Measurements from ENCODE around the gene GUK1.

Gene GUK1, protein sequence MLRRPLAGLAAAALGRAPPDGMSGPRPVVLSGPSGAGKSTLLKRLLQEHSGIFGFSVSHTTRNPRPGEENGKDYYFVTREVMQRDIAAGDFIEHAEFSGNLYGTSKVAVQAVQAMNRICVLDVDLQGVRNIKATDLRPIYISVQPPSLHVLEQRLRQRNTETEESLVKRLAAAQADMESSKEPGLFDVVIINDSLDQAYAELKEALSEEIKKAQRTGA

DNA sequence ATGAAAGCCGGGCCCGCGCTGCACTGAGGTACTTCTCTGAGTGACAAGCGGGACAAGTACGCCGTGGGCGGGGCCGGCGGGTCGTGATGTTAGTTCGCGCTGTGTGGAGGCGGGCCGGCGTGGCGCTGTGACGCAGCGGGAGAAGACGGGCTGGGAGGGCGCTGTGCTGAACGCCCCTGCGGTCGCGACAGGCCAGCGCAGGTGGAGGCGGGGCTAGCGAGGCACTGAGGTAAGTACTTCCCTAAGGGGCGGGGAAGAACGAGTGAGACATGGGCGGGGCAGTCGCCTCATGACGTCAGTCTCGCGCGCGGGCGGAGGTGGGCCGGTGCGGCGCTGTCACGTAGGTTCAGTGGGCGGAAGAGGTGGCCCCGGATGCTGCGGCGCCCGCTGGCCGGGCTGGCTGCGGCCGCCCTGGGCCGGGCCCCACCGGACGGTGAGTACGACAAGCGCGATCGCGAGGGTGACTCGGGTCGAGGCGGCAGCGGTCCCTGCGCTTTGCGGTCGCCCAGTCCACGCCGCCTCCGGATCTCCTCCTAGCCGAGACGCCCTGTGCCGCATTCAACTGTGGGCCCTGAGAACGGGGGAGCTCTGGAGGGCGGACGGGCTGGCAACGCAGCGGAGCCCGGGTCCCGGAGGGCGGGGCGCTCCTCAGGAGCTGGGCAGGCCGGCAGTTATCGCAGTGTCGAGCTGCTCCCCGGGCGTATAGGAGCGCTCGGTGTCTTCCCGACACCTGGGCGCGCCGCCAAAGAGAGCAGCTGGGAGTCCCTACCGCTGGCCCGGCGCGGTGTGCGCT, at the start of gene GUK1:
Gene GUK1, plus strand, starts transcription at position 349 of the 793 bp plus-strand sequence. Its CDS starts 24 bp downstream, at position 373.
- peak; percentile 100 for DNase-seq

DNA sequence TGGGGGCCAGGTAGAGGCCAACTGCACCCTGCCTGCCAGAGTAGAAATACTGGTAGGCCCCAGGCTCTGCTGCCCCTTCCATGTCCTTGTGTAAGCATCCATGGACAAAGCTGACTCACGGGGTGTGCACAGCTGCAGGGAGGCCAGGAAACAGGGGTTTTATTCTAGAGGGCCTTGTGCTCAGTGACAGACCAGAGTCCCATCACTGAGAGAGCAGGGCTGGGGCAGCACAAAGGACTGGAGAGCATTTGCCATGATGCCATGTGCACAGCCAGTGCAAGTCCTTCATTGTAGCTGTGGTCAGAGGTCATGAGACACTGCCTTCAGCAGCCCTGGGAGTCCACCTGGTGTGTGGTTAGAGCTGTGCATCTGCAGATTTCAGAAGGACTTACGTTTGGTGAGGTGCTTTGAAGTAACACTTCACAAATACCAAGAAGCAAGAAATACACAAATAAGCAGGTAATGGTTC, 49.4 kb upstream of the GUK1 start:
- DNase-seq = no peak

DNA sequence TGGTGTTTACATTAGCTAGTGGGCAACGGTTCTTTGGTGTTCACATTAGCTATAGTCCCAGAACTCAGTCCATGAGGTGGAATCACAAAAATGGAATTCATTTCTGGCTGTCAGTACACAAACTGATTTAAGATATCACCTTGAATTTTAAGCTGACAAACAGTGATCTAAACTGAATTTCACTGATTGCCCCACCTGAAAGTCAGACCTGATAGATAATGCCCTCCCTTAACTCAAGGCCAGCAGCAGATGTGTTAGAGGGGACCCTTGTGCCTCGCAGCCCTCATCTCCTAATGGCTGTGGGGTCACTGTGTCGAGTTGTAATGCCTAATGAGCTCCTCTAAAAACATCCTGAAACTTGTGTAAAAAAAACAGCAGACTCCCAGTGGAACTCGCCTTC, 49.0 kb upstream of the GUK1 start:
- DNase-seq = no peak

DNA sequence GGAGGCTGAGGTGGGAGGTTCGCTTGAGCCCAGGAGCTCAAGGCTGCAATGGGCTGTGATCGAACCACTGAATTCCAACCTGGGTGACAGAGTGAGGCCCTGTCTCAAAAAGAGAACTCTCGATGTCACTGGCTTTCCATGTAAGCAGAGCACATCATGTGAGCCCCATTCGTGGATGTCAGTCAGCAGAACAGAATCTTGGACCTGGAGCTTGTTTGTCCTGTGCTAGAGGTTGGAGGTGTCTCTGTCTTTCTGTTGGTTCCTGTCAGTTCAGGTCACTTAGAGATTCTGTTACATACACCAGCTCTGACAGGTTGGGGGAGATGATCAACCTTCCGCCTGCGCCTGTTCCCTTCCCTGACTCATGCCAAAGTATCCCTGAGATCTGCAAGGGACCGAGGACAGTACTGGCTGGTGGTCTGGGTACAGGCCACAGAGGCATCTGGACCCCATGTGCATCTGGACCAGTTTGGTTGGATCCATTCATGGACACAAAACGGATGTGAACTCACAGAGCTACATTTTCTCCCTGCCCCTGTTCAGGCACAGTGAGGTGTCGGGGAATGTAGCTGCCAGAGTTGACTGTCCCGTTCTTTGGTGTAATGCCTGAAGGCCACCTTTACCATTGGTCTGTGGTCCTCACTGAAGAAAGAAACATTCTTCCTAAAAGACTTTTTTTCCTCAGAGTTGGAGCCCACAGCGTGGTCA, 47.6 kb upstream of the GUK1 start:
- DNase-seq = no peak

DNA sequence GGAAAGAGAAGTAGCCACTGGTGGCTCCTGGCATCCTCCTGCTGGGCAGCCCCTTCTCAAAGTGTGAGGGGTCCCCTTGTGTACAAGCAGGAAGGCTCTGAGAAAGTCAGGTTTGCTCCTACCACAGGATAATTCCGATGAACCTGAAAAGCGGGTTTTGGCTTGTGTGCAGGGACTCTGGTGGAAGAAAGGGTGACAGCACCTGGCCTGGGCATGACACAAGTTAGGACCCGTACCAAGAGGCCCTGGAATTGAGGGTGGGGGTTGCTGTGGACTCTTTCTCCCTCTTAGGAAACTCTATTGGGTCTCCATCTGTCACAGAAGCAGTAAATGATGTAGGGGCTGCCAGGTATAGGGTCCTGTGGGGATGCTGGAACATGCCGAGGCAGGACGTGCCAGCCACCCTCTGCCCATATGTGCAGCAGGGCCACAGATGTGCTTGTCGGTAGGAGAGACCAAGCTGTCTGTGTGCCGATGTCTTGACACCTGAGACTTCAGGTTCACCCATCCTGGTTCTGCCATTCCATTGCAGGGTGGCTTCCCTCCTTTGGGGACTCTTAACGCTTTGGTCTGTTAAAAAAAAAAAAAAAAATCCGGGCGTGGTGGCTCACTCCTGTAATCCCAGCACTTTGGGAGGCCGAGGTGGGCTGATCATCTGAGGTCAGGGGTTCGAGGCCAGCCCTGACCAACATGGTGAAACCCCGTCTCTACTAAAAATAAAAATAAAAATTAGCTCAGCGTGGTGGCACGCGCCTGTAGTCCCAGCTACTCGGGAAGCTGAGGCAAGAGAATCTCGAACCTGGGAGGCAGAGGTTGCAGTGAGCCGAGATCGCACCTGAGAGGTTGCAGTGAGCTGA, 46.8 kb upstream of the GUK1 start:
- DNase-seq = no peak

DNA sequence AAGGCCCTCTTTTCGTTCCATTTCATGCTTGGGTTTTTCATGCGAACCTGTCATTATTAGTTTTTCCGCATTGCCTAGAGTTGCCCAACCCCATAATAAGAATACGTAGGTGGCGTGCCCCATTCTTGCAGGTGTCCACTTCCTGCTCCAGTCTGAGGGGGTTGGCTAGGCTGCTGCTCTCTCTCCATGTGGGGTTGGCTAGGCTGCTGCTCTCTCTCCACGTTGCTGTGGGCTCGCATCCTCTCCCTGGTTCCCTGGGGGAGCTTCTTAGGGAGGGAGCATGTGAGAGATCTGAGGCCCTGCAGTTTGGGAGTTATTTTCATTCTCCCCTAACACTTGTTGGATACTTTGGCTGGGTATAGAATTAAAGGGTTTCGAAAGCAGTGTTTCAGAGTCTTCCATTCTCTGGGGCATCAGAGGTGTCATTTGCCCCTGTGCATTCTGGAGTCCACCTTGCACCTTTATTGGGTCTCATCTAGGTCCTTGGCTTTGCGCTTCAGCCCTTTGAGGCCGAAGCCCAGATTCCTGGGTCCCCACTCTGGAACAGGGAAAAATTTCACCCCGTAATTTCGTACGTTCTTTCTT, 45.6 kb upstream of the GUK1 start:
- no peak for DNase-seq

DNA sequence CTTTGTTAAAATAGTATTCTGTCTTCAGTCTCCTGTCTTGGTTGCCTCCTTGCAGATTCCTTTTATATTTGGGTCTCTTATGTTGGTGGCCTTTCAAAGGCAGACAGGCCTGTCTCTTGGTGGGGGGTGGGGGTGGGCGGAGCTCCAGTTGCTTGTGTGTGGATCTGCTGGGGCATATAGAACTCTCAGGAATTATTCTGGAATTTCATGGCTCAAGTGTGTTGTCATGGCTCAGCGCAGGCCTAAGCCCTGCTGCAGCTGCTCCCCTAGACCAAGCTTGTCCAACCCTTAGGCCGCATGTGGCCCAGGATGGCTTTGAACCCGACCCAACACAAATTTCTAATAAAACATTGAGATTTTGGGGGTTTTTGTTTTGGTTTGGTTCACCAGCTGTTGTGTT, 44.9 kb upstream of the GUK1 start:
- DNase-seq = no peak

DNA sequence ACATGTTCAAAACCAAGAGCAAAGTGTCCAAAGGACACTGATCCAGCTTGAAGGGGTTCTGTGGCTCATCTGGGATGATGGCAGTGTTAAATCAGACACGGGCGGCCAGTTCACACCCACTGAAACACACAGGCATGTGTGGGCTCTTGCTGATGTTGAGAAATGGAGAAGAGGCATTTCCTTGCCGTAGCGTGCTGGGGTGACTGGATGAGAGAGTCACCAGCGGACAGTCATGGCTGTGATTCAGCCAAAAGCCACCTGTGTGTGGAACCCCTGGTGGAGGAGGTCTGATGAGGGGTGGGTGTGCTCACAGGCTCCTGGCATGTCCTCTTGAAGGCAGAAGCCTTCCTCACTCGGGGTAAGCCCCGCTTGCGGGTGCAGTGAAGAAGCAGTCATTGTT, 44.1 kb upstream of the GUK1 start:
- no peak for DNase-seq

DNA sequence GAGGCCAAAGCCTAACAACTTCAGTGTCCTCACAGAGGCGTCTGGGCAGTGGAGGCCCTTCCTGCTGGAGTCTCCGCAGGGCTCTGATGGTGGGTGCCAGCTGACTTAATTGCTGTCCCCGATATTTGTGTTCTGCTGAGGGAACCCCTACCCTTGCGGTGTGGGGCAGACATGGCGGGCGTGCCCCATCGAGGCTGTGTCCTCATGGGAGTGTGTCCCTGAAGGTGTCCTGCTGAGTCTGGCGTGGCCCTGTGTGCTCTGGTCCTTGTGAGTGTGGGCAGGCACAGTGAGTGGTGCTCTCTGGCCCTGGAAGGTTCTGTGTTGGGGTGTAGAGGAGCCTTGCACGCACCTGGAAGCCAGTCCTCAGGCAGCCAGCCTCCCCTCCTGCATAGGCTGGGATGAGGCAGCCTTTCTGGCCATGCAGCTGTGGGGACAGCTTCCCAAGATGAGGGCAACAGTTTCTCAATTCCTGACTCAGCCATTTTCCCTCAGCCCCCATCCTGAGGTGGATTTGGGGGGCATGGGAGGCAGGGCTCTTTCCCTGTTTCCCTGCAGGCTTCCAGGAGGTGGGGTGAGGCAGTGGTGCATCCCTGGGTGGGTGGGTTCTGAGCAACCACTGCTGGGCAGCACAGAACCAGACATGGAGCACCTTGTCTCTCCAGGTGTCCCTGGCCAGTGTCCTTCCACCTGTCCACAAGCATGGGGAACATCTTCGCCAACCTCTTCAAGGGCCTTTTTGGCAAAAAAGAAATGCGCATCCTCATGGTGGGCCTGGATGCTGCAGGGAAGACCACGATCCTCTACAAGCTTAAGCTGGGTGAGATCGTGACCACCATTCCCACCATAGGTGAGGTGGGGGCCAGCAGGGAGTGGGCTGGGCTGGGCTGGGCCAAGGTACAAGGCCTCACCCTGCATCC, 43.4 kb upstream of the GUK1 start:
- DNase-seq = no peak

DNA sequence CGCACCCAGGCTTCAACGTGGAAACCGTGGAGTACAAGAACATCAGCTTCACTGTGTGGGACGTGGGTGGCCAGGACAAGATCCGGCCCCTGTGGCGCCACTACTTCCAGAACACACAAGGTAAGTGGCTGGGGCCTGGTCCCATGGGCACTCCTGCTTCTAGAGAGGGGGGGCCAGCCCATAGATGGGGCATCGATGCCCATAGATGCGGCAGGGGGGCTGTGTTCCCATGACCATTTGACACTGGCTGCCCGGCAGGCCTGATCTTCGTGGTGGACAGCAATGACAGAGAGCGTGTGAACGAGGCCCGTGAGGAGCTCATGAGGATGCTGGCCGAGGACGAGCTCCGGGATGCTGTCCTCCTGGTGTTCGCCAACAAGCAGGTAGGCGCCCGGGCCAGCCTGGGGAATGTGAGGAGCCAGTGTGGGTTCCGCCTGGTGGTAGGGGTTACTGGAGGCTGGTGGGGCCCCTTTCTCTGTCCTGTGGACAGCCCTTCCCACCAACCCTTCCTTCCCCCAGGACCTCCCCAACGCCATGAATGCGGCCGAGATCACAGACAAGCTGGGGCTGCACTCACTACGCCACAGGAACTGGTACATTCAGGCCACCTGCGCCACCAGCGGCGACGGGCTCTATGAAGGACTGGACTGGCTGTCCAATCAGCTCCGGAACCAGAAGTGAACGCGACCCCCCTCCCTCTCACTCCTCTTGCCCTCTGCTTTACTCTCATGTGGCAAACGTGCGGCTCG, 42.6 kb upstream of the GUK1 start:
- no peak for DNase-seq

DNA sequence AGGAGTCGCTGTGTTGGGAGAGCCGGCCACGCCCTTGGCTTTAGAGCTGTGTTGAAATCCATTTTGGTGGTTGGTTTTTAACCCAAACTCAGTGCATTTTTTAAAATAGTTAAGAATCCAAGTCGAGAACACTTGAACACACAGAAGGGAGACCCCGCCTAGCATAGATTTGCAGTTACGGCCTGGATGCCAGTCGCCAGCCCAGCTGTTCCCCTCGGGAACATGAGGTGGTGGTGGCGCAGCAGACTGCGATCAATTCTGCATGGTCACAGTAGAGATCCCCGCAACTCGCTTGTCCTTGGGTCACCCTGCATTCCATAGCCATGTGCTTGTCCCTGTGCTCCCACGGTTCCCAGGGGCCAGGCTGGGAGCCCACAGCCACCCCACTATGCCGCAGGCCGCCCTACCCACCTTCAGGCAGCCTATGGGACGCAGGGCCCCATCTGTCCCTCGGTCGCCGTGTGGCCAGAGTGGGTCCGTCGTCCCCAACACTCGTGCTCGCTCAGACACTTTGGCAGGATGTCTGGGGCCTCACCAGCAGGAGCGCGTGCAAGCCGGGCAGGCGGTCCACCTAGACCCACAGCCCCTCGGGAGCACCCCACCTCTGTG, 41.7 kb upstream of the GUK1 start:
- DNase-seq = no peak

DNA sequence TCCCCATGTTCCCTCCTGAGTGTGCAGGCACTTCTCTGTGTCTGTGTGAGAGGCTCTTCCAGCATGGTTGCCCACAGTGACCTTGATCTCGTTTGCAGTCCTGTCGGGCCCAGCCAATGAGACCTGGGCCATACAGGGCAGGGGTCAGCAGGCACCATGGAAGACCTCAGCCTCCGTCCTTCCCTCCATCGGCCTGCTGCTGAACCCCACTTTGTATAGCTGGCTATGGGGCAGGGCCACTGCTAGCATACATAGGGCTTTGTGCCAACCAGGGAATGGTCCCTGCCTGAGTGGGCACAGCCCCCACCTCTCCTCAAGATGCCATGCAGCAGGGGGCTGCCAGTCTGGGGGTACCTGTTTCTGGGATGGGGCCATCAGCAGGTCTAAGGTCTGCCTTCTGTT, 40.7 kb upstream of the GUK1 start:
- no peak for DNase-seq

DNA sequence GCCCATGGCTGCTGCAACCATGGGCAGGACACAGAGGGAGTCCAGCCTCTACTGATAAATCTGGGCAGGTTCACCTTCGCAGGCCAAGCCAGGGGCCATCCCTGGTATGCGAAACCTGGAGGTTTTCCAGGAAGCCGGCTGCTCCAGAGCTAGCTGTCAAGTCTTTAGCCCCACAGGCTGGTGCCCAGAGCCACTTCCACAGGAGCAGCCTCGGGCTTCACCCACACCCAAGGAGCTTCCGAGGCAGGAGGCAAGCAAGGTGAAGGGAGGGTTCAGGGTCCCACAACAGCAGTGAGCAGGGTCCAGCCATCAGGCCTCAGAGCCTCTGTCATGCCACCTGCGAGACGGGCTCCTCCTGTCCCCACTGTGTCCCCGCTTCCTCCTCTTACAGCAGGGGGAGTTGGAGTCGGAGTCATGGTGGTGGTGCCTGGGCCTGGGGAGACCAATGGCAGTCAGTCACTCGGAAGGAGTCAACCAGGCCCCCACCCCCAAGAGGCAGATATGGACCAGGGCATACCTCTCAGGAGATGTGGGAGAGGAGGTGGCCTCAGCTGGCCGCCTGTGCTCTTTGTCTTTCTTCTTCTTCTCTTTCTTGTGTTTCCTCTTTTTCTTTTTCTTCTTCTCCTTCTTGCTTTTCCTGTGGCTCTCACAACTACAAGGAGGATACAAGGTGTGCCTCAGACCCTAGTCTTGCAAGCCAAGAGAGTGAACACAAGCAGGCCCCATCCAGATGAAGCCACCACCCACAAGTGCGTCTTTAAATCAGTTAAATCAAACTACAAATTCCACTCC, 39.1 kb upstream of the GUK1 start:
- DNase-seq = no peak

DNA sequence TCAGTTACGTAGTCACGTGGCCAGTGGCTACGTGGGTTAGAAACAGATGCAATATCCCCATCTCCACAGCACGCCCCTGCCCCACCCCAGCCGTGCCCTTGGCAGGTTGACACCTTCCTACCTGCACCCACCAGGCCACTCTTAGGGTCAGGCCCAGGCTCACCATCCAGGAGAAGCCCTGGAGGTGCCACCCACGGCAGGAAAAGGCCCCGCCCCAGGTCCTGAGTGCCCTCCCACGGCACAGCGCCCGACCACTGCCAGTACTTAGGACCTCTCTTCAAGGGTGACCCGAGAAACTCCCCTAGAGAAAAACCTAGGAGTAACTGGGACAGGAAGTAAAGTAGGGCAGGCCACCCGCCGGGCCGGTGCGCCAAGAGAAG, 38.5 kb upstream of the GUK1 start:
- no peak for DNase-seq

DNA sequence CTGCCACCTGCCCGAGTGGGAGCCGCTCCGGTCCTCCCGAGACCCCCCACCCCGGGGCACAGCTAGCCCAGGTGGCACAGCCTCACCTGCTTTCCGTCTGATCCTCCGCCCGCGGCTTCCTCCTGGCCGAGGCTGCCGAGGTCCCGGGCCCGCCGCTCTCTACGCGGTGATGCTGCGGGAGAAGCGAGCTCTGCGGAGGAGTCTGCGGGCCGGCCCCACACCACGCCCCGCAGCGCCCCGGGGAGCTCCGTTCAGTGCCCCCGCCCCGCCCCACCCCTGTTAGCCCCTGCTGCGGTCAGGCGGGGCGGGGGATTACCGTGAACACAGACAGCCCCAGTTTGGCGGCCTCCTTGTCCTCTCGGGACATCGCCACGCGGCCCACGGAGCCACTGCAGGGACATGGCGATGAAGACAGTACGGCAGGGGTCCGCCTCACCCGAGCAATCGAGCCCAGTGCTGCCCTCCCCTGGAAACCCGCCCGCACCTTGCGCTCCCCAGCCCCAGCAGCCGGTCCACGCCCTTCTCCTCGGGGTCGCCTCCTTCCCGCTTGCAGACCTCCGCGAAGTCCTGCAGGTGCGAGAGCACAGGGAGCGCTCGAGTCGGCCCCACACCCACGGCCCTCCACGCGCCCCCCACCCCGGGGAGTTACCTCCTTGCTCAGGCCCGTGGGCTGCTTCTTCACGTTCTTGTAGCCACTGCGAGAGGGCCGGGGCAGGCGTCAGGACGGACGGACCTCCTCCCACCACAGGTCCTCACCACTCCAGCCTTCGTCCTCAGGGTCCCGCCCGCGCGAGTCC, 37.9 kb upstream of the GUK1 start:
- peak; percentile 63 for DNase-seq

DNA sequence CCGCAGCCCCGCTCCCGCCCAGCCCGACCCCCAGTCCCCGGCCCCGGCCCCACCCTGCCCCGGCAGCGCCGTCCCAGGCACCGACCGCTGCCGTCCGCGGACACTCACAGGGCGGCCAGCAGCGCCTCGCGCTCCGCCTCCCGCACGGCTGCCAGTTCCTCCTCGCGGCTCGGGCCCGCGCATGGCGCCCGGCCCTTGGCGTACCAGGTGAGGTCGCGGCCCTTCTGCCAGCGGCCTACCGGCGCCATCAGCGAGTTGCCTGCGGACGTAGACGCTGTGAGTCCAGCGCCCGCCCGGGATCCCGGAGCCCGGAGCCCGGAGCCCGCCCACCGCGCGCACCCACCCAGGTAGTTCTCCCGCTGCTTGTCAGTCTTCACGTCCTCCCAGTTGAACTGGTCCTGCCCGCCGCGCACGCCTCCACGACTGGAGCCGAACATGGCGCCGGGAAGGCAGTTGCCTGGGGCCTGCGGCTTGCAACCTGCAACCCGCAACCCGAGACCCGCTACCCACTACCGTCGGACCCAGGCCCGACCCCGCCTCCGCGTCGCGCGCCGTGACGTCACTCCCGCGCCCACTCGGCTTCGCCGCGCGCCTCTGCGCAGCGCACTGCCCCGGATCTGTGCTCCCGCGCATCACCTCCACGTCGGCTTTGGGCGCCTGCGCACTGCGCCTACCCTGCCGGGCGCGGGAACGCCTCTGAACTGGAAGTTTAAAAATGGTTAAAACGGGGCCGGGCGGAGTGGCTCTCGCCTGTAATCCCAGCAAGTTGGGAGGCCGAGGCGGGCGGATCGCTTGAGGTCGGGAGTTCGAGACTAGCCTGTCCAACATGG, 37.1 kb upstream of the GUK1 start, which contains the start of gene C1orf35:
Gene C1orf35, minus strand, starts transcription at position 535 of the 830 bp plus-strand sequence. Its CDS starts 98 bp downstream, at position 437.
- DNase-seq = peak; percentile 96

DNA sequence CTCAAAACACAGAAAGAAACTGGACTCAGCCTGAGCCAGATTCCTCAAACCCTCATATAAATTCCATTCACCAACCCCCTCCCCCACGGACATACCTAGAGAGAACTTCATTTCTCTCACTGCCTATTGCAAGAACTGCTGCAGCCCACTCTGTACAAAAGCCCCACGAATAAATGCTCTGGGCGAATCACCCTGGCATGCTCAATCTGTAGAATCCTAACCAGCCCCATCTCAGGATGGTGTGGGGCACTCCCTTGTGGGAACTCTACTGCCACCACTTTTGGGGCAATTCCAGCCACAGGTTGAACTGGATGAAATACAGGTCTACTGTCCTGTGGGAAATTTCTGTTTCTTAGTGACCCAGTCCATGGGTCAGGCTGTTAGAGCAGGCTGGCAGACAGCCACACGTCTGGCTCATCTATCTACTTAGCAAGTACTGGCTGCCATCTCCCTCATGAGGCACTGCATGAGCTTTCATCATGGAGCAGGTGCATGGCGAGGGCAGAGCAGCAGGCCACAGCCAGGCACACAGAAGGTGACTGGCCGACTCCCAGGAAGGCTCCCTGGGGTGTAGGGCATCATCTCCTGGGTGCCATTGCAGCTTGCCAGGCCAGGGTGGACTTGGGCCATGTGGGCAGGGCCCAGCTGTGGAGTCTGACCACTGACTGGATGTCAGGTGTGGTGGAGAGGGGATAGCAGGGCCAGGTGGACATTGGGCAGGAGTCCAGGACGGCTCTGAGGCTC, 35.4 kb upstream of the GUK1 start:
- no peak for DNase-seq
